Renal cortical epithelial cell (primary cell): ENCODE data around the gene PPP4R1. TPM values are rescaled to one million over a fixed set of nuclear protein-coding genes. Genes with fewer than 3 reads are reported as not detected.

Experiments
- DNase-seq: peaks from one replicate; pipeline ENCODE4 v3.0.0-alpha.2; 2011; ENCODE audit warnings: low read depth
- total RNA-seq: library from RNA; depleted of rRNA; stranded (reverse); fragments of >200 nt; gene quantifications from 2 replicates; pipeline ENCODE4 v1.2.3, GENCODE V29; 2014

Gene PPP4R1
- total RNA-seq, 1 donor from 2014 or later: 166 TPM

DNA sequence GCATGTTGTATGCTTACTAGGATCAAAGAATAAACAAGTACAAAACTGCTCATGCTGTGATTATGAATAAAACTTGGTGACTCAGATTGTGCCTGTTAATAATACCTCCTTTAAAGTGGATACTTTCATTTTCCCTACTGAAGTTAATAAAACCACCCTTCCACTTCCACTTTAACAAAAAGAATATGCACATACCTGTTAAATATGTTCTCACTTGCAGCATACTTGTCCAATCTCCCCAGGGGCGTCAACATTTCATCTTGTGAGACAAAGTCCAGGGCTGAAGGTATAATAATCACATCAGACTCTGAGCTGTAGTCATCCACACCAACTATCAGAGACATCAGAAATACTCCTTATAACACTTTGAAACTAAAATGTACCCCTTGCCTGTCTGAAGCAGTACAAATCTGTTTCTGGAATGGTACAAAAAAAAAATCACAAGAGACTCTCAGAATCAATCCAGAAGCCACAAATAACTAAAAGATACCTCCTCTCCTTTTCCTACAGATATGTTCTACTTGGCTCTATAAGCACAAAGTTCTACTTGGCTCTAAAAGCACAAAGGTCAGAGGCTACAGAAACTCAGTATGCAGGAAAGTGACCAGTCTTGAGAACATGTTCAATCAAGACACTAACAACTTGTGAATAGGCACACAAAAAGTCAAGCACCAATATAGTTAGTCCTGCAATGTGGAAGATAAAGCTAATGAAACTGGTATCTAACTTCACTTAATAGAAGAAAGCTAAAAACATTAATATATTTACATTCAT is 19.3 kb downstream of the PPP4R1 start:
- DNase-seq: peak; percentile 47

DNA sequence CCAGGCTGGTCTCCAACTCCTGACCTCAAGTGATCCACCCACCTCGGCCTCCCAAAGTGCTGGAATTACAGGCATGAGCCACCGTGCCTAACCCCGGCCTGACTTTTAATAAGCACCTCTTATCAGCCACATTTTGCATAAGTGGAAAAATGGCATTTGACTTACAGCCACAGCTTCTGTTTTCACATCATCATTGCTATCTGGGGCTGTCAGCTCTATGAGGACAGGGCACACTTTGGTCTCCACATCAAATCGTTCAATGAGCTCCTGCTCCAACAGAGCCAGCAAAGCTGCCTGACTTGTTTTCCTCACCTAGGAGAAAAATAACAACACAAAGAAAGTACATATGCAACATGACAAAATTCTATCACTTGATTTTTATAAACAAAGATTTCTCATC is 26.4 kb downstream of the PPP4R1 start:
- no peak for DNase-seq

DNA sequence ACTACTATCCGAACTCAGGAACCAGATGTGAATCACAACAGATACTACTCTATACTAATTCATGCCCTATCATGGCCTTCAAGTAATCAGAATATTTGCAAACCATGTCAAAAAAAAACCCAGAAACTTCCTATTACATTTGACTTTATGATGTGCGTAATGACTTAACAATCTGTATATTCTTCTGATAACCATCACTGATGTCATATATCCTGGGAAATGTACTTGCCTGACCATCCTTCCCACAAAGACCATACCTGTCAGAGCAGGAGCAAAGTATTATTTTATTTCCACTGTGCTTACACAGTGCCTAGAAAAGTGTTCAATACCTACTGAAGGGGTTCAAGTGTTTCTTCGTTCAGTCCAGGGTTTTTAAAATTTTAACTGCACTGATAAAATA is 27.5 kb downstream of the PPP4R1 start:
- no peak for DNase-seq

DNA sequence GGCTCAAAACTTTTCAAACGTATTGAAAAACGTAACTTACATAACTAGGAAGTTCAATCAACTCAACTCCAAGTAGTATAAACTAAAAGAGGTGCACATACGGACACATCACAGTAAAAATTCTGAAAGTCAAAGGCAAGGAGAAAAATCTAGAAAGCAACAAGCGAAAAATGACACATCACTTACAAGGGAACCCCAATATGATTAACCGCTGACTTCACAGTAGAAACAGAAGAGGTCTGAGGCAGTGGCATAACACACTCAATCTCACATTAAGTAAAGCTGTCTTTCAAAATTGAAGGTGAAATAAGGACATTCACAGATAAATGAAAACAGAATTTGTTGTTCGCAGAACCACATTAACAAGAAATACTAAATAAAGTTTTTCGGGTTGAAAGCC is 32.7 kb downstream of the PPP4R1 start:
- DNase-seq: no peak

DNA sequence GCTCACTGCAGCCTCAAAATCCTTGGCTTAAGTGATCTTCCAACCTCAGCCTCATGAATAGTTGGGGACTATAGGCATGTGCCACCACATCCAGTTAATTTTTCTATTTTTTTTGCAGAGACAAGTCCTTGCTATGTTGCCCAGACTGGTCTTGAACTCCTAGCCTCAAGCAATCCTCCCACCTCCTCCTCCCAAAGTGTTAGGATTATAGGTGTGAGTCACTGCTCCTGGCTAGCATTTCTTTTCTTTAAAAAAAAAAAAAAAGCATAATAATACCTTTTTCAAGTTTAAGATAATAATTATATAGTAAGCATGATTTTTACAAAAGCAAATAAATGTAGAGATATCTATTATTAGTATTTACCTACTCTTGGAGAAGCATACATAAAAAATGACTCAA is 36.1 kb downstream of the PPP4R1 start:
- peak; percentile 16 for DNase-seq

DNA sequence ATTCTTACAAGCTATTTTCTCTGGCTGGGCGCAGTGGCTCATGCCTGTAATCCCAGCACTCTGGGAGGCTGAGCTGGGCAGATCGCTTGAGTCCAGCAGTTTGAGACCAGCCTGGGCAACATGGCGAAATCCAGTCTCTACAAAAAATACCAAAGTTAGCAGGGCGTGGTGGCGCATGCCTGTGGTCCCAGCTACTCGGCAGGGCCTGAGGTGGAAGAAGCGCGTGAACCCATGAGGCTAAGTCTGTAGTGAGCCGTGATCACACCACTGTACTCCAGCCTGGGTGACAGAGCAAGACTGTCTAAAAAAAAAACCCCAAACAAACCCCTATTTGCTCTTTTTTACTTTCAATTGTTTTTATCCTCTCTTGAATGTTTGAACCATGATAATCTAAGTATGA is 37.0 kb downstream of the PPP4R1 start:
- DNase-seq: peak; percentile 8

DNA sequence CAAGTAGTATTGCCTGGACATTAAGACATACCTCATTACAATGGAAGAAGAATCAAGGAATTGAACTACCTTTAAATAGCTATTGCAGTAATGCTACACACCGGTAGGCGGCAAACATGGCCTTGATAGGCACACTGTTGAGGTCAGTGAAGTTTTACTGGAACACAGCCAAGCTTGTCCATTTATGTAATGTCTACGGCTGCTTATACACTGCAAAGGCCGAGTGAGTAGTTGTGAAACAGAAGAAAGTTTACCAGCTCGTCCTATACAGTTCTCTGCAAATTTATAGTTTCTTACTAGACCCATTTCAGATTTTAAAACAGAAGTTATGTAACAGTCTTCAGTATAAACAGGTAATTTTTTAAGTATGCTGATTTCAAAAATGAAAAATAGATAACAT is 38.8 kb downstream of the PPP4R1 start:
- peak; percentile 97 for DNase-seq

DNA sequence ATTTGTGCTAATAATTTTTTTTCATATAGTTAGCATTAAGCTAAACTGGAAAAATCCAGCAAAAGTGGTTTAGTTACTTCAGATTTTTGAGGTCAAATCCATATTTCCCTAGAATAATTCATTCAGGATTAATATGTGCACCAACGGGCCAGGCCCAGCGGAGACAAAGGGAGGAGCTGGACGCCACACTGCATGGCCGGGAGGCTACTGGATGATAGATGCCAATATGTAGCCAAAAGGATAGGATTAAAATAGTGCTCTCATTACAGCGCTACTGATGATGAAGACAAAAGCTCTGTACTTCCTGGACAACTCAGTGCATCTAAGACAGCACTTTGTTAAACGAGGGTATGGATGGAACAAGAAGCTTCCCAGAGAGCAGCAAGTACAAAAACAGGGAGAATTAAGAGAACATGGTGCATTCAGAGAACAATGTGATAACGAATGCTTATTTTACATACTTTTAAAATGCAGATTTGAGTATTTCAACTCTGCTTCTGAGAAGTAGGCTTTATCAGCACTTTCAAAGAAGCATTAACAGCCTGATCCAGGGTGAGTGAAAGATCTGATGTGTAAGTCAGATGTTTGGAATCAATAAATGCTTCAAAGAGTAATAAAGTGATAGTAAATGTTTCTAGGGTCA is 39.8 kb downstream of the PPP4R1 start:
- DNase-seq: no peak

DNA sequence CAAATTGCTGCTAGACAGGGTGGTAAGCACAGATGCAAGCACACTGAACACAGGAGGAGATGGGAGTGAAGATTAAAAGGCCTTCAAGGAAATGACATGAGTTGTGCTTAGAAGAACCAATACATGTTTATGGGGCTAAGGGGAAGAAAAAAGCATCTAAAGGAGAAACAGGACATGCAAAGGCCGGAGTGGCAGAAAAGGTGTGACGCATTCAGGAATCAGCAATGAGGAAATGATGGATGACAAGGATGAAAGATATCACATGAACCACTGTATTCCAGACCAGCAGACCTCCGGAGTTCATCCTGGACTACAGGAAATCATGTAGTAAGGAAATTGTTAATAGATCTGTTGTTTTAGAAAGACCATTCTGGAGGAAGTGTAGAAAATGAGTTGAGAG is 42.8 kb downstream of the PPP4R1 start:
- no peak for DNase-seq

DNA sequence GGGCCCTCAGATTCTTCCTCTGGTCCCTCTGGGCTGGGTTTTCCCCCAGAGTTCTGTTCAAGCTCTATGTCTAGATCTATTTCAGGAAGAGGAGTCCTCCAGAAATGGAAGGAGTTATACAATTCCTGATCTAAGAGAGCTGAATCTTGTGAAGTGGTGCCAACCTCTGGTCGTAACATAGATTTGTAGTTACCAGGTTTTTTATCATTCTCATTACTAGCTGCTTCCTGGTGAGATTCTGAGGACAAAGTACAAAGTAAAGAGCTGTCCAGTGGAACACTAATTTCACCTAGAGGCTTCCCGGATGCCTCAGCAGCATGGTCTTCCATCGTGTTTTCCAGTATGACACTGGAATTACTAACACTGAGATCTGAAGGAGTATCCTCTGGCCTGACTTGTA is 44.1 kb downstream of the PPP4R1 start:
- peak; percentile 8 for DNase-seq

DNA sequence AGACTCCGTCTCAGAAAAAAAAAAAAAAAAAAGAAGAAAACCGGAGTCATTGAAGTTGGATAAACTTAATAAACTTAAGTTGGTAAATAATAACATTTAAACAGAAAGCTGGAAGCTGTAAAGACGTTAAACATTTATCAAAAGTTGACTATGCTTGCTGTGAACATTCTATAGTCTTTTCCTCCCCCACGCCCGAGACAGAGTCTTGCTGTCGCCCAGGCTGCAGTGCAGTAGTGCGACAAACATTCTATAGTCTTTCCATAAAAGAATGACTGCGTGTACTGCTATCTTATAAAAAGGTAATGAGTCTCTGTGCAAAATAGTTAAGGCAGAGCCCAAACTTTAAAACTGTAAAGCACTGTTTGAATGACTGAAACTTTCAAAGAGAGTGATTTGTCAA is 45.2 kb downstream of the PPP4R1 start:
- no peak for DNase-seq

DNA sequence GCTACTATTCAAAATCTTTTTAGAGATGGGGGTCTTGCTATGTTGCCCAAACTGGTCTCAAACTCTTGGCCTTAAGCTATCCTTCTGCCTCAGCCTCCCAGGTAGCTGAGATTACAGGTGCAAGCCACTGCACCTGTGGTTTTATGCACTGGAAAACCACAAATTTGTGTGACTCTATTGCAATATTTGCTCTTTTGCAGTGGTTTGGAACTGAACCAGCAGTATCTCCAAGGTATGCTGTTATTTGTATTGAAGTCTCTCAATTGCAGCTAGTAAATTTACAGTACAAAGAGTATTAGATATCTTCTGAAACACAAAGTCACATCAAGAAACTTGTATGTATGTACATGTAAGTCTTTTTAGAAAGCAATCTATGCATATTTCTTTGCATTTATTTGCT is 46.2 kb downstream of the PPP4R1 start:
- no peak for DNase-seq

DNA sequence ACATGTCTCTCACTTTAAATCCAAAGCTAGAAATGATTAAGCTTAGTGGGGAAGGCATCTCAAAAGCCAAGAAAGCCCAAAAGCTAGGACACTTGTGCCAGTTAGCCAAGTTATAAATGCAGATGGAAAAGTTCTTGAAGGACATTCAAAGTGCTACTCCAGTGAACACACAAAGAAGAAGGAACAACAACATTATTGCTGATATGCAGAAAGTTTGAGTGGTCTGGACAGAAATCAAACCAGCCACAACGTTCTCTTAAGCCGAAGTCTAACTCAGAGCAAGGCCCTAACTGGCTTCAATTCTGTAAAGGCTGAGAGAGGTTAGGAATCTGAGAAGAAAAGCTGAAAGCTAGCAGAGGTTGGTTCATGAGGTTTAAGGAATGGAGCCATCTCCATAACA is 49.0 kb downstream of the PPP4R1 start:
- no peak for DNase-seq

DNA sequence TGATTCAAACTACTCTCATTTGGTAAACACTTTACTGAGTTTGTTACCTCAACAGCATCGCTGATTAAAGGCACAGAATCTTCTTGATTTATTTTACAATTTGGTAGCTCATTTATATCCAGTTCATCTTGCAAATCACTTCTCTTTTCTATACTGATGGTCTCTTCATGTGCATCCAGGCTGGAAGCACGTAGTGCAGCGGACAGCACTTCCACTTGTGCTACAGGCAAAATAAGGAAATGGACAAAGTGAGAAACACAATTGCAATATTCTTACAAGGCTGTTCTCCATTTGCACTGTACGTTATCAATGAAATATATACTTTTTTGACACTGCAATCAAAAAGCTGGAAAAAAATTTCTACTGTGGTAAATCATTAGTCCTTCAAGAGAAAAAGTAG is 51.0 kb downstream of the PPP4R1 start:
- DNase-seq: no peak

DNA sequence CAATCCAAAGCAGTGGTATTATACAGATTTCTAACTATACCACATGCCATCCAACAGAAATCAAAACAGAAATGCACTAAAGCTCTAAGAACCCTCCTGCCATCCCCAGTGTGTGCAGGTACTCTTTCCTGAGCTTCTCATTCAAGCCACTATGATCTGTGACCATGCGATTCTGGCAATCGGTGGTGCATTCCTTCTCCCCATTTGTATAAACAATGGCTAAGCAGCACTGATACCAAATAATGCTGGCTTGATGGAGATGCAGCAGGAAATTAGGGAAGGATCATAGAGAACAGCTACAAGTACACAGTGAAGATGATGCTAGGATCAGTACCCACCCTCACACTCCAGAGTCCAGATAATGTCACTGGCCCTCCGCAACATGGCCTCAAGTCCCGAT is 51.8 kb downstream of the PPP4R1 start:
- DNase-seq: no peak

DNA sequence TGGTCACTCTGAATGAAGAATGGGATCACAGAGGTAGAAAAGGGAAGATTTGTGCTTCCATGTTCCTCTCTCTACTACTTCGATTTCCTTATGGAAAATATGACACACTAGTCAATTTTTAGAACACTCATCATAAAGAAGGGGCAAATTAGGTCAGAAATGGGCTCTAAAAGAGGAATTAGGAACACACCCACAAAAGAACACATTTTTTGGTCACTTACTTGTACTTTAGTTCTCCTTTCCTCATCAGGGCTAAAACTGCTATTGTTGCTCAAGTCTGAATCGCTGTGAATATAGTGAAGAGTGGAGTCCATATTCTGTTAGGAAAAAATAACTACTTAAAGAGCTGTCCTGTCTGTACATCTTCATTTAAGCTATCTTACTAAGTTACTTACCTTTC is 52.6 kb downstream of the PPP4R1 start:
- DNase-seq: no peak

DNA sequence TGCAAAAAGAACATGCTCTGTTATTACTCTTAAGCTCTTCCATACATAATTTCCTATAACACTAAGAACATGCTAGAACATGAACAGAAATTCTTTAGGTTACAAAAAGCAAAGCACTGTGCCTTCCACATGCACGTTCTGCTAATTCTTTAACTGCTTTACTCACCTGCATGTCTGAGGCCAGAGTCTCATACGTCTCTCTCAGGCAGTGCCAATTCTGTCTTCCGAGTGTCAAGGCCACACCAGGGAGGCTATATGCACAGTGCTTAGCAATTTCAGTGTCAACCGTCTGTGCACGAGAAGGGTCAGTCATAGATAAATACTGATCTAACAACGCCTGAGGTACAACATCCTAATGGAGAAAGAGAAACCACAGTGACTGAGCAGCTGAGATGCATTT is 55.1 kb downstream of the PPP4R1 start:
- DNase-seq: no peak

DNA sequence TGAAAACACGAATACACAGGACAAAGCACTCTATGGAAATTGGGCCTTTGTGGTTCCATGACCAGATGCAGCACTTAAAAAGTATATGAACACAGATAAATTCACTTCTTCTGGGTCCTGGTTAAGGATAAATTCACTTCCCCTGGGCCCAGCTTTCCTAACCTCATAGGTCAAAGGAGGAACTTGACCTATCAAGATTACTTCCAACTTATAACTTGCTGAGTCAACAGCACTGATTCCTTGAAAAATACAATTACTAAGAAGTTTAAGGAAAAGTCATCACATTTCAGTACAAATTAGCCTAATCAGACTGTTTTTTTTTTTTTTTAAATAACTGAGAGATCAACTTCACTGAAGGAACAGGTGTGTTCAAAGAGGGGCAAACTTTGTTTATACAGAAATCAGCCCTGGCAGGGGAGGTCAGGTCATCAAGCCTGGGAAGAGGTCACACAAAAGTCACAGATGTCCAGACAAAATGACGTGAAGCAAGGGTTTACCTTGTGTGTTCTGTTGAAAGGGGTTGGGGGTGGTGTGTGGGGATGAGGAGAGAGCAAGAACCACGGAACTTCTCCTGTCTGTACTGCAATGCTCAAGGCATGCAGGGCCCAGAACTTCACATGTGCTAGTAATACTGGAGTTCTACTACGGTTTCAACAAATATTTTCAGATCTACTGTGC is 55.8 kb downstream of the PPP4R1 start:
- DNase-seq: no peak

DNA sequence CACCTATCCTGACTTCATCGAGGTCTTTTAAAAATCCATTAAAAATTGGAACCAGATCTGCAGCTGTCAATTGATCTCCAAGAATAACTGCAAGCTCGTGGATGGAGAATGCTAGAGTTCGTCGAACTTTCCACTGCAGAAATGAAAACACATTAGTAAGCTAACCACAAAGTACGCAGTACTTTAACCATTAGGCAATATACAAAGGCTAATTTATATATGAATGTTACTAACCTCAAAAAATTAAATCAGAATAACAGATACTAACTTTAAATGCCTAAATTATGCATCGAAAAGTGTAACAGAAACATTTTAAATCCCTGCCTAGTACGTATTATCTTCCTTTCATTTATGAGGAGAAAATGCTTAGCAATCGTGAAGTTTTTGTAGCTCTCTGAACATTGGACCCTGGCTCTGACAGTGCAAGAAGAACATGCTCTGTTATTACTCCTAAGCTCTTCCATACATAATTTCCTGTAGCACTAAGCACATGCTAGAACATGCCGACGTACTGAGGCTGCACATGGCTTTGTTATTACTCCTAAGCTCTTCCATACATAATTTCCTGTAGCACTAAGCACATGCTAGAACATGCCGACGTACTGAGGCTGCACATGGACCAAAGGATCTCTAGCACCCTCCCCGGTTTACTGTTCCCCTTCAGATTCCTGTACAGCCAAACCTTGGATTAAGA is 57.0 kb downstream of the PPP4R1 start:
- no peak for DNase-seq

DNA sequence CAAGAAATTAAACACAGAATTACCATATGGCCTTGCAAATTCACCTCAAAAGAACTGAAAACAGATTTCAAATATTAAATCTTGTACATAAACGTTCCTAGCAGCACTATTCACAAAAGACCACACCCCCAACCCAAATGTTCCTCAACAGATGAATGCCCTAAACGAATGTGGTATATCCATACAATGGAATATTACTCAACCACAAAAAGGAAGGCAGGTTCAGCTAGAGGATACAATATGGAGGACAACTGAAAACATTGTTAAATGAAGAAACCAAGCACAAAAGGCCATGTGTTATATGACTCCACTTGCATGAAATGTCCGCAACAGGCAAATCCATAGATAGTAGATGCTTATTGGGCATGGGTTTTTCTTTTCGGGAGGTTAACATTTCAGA is 61.7 kb downstream of the PPP4R1 start:
- DNase-seq: no peak

DNA sequence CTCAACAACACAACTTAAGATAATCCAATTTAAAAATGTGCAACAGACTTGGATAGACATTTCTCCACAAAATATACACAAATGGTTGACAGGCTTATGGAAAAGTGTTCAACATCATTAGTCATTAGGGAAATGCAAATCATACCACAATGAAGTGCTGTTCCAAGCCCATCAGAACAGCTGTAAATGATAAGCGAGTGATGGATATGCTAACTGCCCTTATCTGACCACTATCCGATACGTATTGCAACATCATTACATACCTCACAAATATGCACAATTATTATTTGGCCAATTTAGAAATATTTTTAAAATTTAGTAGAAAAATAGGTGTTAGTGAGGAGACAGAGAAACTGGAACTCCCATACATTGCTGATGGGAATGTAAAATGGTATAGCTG is 62.2 kb downstream of the PPP4R1 start:
- no peak for DNase-seq

DNA sequence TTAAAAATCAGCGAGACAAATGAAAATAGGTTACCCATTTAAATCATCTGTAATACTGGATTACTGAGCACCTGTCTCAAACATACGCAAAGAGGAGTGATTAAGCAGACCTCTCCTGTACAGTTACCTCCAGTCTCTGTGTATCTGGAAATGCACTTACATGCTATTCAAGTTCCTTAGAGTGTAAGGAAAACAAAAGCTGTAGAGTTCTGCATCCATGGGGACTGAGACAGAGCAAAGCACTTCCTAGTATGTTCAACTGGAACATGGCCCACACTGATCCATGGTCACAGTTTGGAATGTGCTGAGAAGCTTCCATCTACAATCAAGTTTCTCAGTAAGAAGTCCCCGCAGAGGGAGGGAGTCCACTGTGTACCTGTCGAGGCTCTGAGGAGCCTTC is 63.9 kb downstream of the PPP4R1 start:
- no peak for DNase-seq

DNA sequence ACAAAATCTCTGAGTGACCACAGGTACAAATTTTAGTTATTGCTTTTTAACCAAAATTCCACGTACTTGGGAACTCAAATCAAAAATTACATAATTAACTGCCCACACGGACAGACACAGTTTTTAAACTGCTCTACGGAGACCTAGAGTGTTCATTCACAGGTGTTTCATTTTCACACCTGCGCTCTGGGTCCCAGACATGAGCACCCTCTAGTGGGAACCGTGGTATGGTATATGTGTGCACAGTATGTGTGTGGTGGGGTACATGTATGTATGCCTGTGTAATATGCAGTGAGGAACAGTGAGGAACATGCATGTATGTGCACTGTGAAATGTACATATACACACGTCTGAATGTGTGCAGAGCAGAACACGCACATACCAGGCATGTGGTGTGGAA is 65.0 kb downstream of the PPP4R1 start:
- no peak for DNase-seq
